GM21717 (cell line): ENCODE data around the gene VSIG2.
A peak's percentile ranks its signal among the peaks of the same experiment; 100 is the strongest.

ENCODE experiments used
- ATAC-seq: cut with Tn5 transposase; IDR thresholded peaks from one replicate; pipeline ENCODE4 v1.9.1; 2021; ENCODE audit warnings: mild to moderate bottlenecking, moderate library complexity; ENCODE audit not compliant: unreplicated experiment

VSIG2 gene

DNA sequence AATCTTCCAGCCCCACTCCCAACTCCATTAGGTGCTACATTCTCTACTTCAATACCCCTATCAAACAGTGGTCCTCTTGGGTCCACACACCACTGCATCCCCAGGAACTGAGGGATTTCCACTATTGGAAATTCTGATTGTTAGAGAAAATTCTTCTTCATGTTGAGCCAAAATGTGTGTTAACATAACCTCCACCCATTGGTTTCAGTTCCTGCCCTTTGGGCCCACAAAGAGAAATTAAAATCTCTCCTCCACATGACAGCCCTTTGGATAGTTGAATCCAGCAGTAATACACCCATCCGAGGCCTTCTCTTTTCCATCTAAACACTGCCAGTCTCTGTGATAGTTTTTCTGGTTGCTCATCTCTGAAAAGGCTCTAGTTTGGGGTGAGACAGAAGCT lies 2.1 kb downstream of the VSIG2 start:
- no peak for ATAC-seq

DNA sequence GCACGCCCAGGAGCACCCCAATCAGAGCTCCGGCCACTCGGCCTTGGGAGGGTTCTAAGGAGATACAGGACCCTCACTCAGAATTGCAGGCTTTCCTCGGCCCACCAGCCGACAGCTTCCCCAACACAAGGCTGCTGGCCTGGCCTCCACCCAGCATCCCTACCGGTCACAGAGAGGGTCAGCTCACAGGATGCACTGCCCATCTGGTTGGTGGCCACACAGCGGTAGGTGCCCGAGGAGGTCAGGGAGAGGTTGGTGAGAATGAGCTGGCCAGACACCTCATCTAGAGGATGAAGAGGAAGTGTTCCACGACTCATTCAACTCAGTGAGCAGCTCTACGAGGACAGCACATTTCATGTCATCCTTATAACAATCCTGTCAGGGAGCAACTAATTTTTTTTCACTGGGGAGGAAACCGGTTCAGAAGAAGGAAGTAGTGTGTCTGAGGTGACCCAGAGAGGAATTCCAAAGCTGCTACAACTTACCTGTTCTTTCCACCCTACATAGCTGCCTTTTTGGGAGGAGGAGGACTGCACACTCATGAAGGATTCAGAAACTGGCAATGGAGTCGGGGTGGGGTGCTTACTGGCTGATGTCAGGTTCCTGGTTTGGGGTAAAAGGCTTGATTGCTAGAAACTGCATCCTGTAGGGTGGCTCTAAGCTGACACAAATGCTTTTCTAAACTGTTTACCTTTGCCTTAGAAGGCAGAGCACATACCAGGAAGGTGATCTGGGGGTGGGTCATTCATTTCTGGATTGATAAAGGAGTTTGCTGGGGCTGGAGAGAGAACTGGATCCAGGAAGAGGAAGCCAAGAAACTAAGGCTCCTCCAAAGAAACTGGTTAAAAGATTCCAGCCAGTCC lies 3.3 kb downstream of the VSIG2 start:
- no peak for ATAC-seq

DNA sequence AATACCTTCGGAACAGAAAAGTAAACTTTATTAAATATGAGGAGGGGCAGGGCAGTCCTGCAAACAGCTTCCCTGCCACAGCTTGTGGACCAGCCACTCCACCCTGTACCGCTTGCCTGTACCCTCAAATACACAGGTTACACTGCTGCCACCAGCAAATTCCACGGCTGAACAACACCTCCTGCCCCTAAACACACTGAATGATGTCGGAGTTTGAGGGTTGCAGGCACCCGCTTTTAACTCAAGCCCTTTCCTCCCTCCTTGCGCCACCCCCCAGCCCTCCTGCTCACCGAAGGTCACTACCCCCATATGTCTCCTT lies 4.0 kb downstream of the VSIG2 start:
- ATAC-seq, result no peak

DNA sequence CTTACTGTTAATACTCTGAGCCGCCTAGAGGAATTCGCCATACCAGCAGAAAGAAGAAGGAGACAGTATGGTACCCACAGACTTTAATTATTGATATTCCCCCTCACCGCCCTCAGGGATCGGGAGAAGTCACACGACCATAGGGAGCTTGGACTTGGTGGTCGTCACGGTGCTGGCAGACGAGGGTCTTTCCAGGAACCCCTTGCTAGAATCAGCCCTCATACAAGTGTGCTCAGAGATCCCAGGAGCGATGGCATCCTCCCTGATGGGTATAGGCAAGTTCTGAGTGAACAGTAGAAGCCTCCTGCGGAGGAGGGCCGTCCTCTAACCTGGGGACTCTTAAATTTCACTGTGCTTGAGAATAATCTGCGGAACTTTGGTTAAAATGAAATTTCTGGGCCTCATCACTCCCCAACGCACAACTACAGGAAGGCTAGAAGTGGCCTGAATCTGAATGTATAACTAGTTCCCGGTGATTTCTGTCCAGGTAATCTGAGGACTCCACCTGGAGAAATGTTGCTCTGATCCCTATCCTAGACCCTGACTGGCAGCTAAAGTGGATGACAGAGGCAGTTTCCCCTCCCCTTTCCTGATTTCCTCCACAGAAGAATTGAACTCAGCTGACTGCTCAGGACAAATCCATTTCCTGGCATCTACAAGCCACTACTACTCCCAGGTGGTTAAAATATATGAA lies 4.5 kb downstream of the VSIG2 start:
- no peak for ATAC-seq

DNA sequence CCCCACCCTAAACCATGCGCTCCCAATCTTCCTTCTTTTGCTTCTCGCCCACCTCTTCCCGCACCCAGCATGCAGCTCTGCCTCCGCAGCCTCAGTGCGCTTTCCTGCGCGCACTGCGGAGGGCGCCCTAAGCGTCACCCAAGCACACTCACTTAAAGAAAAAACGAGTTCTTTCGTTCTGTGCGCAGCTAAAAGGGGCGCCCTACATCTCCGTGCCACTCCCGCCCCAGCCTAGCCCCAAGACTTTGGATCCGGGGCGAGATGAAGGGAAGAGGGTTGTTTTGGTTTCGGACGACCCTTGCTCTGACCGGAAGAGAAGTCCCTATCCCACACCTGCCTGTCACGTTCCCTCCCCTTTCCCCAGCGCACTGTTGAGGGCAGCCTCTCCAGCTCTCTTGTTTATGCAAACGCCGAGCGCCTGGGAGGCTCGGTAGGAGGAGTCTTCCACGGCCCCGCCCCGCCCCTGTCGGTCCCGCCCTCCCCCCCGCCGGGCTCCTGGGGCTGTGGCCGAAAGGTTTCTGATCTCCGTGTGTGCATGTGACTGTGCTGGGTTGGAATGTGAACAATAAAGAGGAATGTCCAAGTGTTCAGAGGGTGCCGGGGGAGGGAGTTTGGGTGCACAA lies 5.3 kb downstream of the VSIG2 start:
- ATAC-seq, result peak; percentile 93

DNA sequence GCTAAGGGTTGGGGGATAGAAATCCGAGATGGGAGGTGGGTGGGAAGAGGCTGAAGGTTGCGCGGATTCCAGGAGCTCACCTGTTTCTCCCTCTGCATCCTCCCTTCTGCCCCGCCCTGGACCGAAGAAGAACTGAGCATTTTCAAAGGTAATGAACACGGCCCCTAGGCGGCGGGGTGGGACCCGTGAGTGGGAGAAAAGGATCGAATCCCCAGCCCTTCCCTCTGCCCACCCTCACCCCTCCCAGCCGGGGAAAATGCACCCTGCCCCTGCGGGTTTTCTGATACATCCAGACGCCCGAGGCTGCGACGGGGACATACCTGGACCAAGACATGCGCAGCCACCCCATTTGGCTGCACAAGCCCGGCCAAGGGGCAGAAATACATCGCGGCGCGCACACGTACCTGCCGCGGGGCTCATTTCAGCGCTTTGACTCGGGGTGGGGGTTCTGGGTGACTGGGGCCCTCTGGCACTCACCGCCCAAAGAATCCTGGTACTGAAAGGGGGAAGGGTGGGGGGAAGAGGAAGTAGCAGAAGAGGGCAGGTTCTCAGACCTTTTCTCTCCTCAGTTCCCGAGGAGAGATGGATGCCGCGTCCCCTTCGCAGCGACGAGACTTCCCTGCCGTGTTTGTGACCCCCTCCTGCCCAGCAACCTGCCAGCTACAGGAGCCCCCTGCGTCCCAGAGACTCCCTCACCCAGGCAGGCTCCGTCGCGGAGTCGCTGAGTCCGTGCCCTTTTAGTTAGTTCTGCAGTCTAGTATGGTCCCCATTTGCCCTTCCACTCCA lies 6.0 kb downstream of the VSIG2 start:
- peak; percentile 34 for ATAC-seq

DNA sequence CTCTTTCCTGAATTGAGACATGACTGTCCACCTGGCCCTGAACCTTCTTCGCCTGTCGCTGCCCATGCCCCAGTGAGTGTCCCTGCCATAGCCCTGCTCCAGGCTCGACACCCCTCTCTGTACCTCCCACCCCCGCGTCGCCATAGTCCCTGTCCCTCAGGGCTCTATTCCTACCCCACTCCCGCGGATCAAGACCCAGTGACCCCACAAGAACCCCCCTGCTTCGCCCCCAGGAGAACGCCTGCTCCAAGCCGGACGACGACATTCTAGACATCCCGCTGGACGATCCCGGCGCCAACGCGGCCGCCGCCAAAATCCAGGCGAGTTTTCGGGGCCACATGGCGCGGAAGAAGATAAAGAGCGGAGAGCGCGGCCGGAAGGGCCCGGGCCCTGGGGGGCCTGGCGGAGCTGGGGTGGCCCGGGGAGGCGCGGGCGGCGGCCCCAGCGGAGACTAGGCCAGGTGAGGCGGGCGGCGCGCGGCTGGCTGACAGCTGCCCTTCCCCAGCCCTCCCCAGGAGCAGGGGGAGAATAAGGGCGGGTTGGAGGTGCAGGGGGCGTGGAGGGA lies 6.7 kb downstream of the VSIG2 start:
- ATAC-seq, result no peak

DNA sequence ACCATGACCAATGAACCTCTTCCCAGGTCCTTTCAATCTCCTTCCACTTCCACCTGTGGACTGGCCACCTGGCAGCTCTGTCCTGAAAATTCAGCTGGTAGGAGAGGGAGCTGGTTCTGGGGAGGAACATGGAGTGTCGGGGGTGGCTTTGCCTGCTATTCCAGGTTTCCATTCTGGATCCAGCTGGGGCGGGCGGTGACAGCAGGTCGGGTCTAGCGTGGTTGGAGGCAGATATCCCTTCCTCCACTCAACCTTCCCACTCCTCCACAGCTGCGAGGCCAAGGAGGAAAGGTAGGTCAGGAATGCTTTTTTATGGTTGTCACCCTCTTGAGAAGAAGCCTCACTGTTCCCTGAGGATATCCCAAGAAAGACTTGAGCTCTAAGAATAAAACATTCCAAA lies 9.0 kb downstream of the VSIG2 start:
- no peak for ATAC-seq

DNA sequence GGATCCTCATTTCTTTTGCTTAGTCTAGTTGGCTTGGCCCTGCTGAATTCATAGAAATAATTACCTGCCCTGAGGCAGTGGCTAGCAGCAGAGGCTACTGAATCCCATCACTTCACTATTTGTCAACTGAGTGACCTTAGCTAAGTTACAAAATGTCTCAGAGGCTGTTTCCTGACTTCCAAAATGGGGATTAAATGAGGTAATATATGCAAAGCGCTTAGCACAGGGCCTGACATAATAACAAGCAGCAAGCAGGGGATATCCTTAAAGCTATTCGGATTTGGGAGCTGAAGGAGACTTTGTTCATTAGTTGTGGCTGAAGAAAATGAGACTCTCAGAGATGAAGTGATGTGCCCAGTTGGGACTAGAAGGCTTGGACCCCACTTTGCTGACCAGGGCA lies 9.5 kb downstream of the VSIG2 start:
- no peak for ATAC-seq

DNA sequence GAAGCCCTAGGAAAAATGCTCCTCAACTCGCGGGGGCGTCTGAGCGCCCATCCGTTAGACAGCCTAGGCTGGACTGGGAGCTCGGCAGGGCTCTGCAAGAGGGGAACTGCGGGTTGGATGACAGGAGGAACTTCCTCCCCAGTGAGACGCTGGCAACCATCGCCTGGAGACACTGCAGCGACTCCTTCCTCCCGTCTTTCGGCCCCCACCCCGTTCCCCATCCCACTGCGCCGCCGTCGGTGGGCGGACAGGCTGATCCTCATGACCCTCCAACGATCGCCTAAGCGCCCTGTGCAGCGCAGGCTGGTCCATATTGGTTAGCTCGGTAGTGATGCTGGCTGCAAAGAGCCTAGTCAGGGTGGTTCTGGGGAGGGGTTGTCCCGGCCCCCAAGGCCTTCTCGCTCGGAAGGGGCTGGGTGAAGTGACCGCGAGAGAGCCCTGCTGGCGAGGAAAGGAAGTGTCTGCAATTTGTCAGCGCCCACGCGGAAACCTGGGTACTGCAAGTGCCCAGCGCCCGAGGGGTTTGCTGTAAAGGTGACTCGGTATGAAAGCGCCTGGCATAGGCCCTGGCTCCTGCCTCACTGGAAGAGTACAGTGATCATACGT lies 11.7 kb downstream of the VSIG2 start:
- ATAC-seq, result peak; percentile 38

DNA sequence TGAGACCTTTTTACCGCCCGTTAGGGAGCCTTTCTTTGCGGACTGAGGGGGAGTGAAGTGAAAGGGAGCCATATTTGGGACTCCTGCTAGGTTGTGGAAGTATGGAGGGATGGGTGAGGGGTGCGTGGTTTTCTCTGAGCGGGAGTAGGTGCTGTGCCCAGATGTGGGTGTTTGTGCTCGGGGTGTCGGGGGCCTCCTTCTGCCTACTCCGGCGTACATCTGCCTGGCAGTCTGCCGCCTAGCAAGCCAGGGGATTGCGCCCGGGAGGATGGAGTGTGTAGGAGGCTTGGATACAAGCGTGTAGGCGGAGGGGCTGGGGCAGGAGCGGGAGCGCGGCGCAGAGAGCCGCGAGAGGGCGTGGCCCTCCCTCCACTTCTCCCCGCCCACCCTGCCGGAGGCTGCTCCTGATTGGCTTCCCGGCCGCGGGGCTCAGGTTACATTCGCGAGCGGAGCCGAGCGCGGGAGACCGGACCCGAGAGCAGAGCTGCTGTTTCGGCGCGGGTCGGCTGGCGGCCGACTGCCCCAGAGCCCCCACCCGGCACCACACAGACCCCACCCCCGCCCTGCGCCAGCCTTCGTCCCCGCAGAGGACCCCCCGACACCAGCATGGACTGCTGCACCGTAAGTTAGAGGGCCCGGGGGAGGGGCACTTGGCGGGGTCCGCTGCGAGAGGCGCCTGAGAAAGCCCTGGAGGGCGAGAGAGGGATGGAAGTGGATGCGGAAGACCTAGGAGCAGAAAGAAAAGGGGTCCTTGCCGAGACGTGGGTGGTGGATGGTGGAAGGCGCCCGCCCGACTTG lies 12.4 kb downstream of the VSIG2 start, which contains the start of gene NRGN:
NRGN (plus strand) TSS at position 464 of the 798 bp plus-strand sequence; CDS start at position 607, 143 bp downstream.
- peak; percentile 99 for ATAC-seq

DNA sequence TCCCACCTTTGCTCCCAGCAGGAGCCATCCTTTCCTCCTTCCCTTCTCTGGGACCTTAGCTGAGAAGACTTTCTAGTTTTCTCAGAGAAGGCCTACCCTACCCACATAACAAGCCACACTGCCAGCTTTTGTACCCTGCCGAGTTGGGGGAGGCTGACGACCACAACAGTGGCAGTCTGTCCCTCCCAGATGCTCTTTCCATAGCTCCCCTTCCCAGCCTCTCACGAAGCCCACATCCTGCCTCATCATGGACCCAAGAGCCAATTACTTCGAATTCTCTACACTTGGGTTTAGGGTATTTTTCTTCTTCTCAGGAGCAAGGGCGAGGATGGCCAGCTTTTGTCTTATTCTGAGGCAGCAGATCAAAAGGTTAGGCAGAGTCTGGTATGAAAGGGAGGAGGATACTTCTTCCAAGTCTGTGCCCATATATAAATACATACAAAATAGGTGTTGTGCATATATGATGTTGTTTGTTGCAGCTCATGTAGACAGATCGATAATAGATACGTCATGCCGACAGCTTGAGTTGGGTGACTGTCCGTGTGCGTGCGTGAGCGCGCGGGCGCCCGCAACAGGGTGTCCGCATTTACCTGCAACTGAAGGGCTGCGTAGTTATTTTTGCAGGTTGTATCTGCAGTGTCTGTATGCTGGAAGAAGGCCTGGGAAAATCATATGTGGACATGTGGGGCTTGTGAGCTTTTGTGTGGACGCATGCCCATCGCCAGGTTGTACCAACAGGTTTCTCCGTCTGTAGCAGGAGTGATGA lies 13.2 kb downstream of the VSIG2 start:
- ATAC-seq, result no peak

DNA sequence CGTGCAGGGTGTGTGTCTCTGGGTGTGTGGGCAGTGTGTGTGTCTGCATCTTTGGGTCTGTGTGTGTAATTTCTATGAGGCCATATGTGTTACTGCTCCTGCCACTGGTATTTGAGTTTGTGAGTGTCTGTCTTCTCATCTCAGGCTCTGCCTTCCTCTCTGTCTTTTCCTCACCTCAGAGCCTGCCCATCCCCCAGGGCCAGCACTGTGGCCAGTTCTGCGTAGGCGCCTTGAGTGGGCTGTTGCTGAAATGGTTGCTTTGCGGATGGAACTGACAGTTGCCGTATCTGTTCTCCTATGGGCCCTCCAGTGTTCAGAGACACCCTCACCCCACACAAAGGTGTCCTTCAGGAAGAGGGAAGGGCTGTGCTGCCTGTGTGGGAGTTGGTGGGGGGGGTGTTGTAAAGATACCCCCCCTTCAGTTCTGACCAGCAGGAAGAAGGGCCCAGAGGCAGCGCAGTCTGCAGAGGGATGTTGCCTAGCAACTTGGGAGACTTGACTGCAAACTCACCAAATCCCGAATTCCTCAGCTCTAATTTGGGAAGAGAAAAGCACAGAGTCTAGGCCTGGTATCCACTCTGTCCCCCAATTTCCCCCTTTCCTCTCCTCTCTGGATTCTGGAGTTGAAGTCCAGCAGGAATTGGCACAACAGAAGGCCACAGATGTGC lies 14.3 kb downstream of the VSIG2 start:
- ATAC-seq, result no peak

DNA sequence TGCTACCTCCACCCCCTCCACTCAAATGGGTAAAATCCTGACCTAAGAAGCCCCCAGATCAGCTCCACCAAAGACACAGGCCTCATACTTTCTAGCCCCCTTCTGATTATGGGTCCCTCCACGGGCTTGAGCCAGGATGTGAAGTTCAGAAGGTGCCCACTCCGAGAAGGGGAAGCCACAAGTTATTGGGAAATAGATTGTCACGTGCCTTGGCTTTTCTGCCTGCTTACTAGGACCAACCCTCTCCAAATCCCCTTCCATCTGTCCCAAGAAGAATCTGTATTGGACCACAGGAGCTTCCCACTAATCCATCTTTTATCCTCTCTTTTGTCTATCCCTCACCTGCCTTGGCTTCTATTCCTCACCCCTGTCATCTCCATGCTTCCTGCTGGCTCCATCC lies 15.3 kb downstream of the VSIG2 start:
- ATAC-seq, result no peak

DNA sequence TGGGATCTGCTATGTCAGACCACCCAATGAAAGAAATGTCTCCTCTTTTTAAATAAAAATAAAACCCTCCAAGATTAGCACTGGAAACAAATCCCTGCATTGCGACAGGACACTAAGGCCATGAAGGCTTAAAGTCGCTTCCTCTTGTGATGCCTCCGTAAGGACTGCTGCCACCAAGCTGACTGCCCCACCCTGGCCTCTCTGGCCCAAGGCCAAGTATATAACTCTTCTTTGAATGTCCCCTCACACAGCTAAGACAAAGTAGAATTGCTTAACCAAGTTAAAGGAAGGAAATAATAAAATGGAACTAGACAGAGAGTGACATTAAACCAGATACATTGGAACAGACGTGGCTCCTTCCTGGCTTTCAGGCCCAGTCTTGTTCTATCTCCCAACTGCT lies 19.8 kb downstream of the VSIG2 start:
- no peak for ATAC-seq

DNA sequence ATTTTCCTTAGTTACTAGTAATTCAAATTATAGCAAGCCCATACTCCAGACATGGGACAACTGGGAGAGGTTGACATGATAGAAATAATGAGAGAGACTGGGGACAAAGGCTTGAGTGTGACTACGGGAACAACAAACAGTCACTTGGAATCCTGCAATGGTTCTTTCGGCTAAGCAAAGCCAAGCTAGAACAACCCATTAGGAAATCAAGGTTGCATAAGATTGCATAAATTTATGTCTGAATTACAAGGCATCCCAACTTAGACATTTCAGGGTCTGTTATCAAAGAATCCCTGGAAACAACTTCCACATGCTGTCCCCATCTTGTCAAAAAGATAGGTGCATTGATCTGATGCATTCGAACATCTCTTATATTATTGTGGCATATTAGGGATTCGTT lies 22.5 kb downstream of the VSIG2 start:
- ATAC-seq, result no peak

DNA sequence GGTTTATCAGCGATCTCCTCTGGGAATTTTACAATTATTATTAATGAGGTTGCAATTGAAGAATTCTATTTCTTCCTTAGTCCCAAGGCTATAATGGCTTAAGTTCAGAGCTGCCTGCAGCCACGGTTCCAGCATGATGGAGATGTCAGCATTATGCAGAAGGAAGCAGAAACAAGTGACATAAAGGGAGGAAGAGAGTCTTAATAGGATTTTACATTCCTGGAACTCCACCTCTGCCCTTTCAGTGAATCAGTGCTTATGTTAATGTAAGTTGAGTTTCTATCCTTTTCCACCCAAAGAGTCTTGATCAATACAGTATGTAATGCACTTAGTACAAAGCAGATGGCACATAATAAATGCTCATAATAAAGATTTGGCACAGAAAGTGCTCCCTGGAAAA lies 23.9 kb downstream of the VSIG2 start:
- no peak for ATAC-seq

DNA sequence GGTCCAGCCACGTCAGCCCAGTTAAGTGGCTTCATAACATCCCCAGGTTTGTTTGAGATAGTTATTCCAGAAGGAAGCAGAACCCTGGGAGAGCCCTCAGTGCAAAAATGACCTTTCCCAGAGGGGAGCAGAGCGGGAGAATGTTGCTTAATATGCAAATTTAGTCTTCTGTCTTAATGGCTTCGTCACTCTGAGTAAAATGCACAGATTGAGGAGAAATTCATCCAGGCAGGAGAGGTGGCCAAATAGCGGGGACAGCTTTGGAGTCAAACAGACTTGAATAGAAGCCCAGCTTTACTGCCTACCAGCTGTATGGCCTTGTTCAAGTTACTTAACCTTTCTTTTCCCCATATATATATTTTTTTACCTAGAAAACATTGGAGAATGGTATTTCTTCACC lies 24.6 kb downstream of the VSIG2 start:
- ATAC-seq, result no peak
